H1 (cell line): Measurements from ENCODE around the gene BTNL8. TPM values are rescaled to one million over a fixed set of nuclear protein-coding genes. Genes with fewer than 3 reads are reported as not detected.

Source experiments
- ASH2L ChIP-seq: fragments of 200-600, 300-600 bp; sonication (generic); IDR thresholded peaks from one replicate; pipeline ENCODE4 v1.7.1; 2017; ENCODE audit warnings: low read length
- MAFK ChIP-seq: IDR thresholded peaks from 2 replicates; pipeline ENCODE4 v1.6.1; 2012; ENCODE audit warnings: low read depth, mild to moderate bottlenecking, improper control_type of control experiment, low read length
- SP2 ChIP-seq: IDR thresholded peaks from 2 replicates; pipeline ENCODE4 v1.6.1; 2012; ENCODE audit warnings: mild to moderate bottlenecking, low read length, inconsistent platforms
- TBP ChIP-seq: IDR thresholded peaks from 2 replicates; pipeline ENCODE4 v1.6.1; 2011; ENCODE audit warnings: low read depth, low read length, improper control_type of control experiment
- ZNF274 ChIP-seq: IDR thresholded peaks from 2 replicates; pipeline ENCODE4 v1.7.0; 2012; ENCODE audit warnings: low read length, borderline replicate concordance; ENCODE audit errors: extremely low read depth
- polyA plus RNA-seq, 7 experiments: library from polyadenylated mRNA; depleted of rRNA in 3 of 7; stranded (reverse) in 5 of 7; unstranded in 2 of 7; fragments of >200 nt in 5 of 7; fragments of 200-250 nt in 2 of 7; gene quantifications; 1 replicate in 5 of 7; 2 replicates in 1 of 7; 4 replicates in 1 of 7; pipeline versions ENCODE4 v1.2.1 to v1.2.3, GENCODE V29; 2011 to 2013; ENCODE audit warnings: missing spikeins in 2 of 7, mixed read lengths in 2 of 7
- total RNA-seq: library from RNA; stranded (reverse); fragmentation: NEBNext Ultra II Directional; extraction: Animal tissue kit (Norgen Biotek cat#: 25700); gene quantifications from 2 replicates; pipeline ENCODE4 v1.2.1, GENCODE V29; 2021

Gene BTNL8
- total and polyA plus RNA-seq, 2 of the 8 experiments (the other 6 are each of a cell fraction or from before 2014, with no cell fraction given): 0.32 to 0.48 TPM

- TF ChIP-seq SP2 (no peak), ASH2L (no peak), TBP (no peak), MAFK (no peak), ZNF274 (no peak)
These were observed 77.6 kb downstream of the BTNL8 start (continued) for GRCh38 chr5:180976518-180976917.
